Stimulated activated CD8-positive, alpha-beta memory T cell treated with anti-CD3 and anti-CD28 coated beads, Interleukin-12 subunit alpha, Interleukin-12 subunit beta, amount 100 ng/mL, for 1 hour (primary cell): ENCODE results near the gene GRAMD4.
A peak's percentile ranks its signal among the peaks of the same experiment; 100 is the strongest.

Source experiments
- DNase-seq: peaks from one replicate; pipeline ENCODE4 v3.0.0-alpha.2; 2020; ENCODE audit warnings: low read depth

The GRAMD4 gene, protein sequence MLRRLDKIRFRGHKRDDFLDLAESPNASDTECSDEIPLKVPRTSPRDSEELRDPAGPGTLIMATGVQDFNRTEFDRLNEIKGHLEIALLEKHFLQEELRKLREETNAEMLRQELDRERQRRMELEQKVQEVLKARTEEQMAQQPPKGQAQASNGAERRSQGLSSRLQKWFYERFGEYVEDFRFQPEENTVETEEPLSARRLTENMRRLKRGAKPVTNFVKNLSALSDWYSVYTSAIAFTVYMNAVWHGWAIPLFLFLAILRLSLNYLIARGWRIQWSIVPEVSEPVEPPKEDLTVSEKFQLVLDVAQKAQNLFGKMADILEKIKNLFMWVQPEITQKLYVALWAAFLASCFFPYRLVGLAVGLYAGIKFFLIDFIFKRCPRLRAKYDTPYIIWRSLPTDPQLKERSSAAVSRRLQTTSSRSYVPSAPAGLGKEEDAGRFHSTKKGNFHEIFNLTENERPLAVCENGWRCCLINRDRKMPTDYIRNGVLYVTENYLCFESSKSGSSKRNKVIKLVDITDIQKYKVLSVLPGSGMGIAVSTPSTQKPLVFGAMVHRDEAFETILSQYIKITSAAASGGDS

GRCh38 chr22:46619830-46620501 lies at the start of gene GRAMD4:
Gene GRAMD4 (plus strand): TSS chr22:46620386. CDS start chr22:46626800, 6,414 bp downstream.
- DNase-seq: no peak

DNA sequence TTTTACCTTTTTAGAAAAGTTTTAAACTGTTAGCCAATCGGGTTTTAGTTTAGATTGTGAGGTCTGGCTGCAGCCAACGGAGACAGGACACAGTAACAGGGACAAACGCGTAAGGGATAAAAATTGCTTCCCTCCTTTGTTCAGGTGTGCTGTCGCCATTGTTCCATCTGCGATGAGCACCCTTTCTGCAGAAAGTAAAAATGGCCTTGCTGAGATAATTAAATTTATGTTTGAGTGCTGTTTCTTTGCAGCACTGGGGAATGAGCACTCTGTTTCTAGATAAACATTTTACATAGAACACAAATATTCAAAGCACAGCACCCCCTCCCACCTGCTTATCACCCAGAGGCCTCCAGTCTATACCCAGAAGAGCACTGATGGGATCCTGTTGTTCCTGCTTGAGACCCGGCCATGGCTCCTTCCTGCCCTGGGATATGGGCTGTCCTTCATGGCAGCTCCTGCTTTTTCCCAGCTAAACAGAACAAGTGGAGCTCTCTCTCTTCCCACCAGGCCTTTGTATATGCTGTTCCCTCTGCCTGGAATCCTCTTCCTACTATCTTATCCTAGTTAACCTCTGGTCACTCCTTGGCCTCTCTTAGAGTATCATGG lies 48.4 kb upstream of the GRAMD4 start:
- DNase-seq: no peak

GRCh38 chr22:46572911-46573780 lies 47.0 kb upstream of the GRAMD4 start:
- no peak for DNase-seq

DNA sequence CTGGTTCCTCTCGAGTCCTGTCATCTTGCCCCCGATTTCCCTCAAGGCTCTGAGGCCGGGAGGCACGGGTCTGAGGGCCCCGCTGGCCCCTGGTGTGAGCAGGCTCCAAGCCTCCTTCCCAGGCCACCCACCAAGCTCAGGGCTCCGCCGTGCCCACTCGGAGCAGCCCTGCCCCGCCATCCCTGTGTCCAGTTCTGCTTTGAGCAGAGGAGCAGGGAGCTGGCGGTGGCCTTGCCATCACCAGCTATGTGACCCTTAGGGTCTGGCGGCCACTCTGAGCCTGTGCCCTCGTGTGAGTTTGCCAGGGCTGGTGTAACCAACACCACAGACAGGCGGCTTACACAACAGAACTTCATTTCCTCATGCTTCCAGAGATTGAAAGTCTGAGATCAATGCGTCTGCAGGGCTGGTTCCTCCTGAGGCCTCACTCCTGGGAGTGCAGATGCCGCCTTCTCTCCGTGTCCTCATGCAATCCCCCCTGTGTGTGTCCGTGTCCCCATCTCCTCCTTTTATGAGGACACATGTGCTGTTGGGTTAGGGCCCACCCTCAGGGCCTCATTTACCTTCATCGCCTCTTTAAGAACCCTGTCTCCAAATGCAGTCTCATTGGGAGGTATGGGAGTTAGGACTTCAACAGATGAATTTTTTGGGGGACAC lies 46.3 kb upstream of the GRAMD4 start:
- DNase-seq: no peak

- no peak for DNase-seq
Observed at GRCh38 chr22:46574438-46574992, 45.7 kb upstream of the GRAMD4 start.

- DNase-seq: no peak
Observed at GRCh38 chr22:46574993-46575910, 44.9 kb upstream of the GRAMD4 start.

GRCh38 chr22:46575911-46576555 lies 44.2 kb upstream of the GRAMD4 start:
- DNase-seq: no peak

- peak; percentile 43 for DNase-seq
Observed at GRCh38 chr22:46576556-46577367, 43.4 kb upstream of the GRAMD4 start.

GRCh38 chr22:46577368-46578249 lies 42.6 kb upstream of the GRAMD4 start:
- no peak for DNase-seq

DNA sequence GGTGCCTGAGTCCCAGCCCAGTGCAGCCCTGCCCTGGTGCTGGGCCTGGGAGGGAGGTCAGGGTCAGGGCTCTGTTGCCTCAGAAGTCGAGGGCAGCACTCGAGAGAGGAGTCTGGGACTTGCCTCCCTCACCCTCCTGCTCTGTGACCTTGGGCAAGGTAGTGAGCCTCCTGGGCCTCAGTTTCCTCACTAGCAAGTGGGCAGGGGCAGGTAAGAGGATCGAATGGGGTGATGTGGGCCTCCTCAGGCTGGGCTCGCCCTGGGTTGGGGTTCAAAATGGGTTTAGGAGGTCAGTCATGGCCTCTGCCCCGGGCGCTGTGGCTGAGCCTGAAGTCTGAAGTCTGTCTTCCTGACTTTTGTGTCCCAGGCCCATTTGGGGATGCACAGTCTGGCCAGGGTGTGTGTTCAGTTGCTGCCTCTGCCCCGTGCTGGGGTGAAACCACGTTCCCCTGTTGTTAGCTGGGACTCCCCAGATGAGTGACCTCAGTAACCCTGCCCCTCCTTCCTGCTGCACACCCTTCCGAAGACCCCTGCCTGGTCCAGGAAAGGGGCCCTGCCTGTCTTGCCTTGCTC lies 41.8 kb upstream of the GRAMD4 start:
- no peak for DNase-seq

- DNase-seq: no peak
Observed at GRCh38 chr22:46578824-46579561, 41.2 kb upstream of the GRAMD4 start.

GRCh38 chr22:46579751-46580449 lies 40.3 kb upstream of the GRAMD4 start:
- no peak for DNase-seq

- no peak for DNase-seq
Observed at GRCh38 chr22:46580940-46581537, 39.1 kb upstream of the GRAMD4 start.

- DNase-seq: no peak
Observed at GRCh38 chr22:46581538-46582244, 38.5 kb upstream of the GRAMD4 start.
